Measurements from ENCODE around the gene VSTM2L.

VSTM2L gene

DNA sequence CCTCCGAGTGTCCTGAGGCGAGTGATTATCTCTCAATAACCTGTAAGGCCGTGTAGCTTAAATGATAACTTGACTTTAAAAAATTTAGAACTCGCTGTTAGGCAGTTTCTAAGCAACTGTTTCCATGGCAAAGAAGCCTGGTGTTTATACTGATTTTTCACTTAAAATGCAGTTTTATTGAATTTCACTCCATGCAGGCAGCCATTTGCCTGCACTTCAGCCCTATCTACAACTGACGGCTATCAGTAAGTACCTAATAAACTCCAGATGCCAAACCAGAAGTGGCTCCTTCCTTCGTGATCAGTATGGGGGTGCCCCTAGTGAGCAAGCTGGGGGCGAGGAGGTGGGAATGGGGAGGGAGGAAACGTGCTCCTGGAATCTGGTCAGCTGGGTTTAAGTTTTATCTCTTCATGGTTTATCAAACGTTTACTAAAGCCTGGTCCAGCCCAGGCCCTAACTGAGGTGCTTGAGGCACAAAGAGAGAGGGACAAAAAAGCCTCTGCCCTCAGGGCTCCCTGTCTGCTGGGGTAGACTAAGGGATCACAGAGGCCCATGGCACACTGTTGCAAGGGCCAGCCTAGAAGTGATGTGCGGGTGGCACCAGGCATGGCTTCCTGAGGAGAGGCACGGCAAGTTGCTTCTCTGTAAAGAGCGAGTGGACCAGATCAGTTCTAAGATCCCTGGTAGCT is 84.8 kb downstream of the VSTM2L start:
- no peak for DNase-seq (ENCODE audit: low read depth)

DNA sequence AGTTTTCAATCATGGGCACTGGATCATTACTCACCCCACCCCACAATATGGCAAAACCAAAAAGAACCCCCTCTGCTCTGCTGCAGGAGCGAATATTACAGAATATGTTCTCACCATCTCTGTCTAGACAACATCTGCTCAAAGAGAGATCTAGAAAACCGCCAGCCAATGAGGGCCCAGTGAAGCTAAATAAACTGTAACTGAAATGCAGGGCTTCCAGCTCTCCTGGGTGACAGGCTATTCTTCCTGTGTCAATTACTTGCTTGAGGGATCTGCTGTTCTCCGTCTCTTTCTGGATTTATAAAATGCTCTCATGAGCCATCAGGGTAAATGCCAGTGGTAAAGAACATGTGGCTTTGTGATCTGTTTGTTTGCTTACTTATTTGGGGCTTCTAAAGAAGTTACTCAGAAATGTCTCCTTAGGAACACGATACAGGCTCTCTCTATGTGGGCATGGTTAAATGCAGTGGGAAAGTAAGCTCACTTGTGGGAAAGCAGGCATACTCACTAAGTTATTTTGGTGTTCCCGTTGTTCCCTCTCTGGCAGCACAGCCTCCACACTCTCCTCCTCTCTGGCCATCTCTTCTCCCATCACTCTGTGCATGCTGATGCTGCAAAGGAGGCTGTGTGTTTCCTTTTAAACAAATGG is 85.5 kb downstream of the VSTM2L start:
- no peak for DNase-seq (ENCODE audit: low read depth)

- no peak for DNase-seq (ENCODE audit: low read depth)
Measured at GRCh38 chr20:37989601-37990295, 86.8 kb downstream of the VSTM2L start.

- DNase-seq (ENCODE audit: low read depth): no peak
Measured at GRCh38 chr20:37990571-37991151, 87.7 kb downstream of the VSTM2L start.

- DNase-seq (ENCODE audit: low read depth): no peak
Measured at GRCh38 chr20:37991157-37991866, 88.4 kb downstream of the VSTM2L start.

DNA sequence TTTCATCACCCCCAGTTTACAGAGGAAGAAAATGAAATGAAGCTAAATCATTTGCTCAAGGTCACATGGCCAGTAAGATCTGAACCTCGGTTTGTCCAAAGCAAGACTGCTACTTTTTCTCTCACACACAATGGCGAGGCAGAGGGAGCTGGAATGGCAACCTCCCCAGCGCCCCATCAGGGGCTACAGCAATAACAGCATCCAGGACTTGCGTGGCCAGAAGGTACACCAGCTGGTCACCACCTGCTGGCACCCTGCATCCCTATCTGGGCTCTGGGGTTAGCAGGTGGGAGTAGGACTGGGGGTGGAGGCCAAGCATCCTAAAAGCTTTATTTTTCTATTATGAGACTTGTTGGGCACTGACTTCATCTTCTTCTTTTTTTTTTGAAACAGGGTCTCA is 89.0 kb downstream of the VSTM2L start:
- no peak for DNase-seq (ENCODE audit: low read depth)

DNA sequence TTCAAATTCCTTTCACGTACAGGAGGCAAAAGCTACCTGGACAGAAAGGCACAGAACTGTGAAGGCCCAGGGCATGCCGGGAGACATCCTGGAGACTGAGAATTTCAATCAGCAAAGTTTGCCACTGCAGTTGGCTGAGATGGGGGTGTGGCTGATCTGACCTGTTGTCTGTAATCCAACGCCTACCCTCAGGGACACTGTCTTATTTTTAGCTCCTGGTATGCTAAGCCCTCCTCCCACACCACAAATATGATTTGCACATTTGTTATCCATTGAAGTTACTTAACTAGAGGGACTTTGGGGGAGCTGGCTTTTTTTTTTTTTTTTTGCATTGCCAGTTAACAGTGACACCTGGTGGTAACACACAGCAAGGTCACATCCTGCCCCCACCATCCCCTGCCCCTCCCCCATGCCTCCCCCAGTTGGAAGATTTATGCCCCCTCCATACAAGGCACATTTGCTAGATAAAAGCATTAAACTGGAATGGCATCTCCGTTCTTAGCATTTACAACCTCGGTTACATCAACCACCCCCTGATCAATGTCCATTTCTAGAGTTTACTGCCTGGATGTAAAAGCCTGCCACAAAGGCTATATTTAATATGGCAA is 90.0 kb downstream of the VSTM2L start:
- DNase-seq (ENCODE audit: low read depth): no peak

GRCh38 chr20:37994512-37994911 is 91.6 kb downstream of the VSTM2L start:
- DNase-seq (ENCODE audit: low read depth): no peak

Data from stimulated activated CD4-positive, alpha-beta T cell treated with anti-CD3 and anti-CD28 coated beads, Interleukin-2, amount 100 ng/mL, for 4 hours (primary cell).